Activated CD4-positive, alpha-beta T cell treated with anti-CD3 and anti-CD28 coated beads, Interleukin-2, amount 50 U/mL, for 24 hours (primary cell): Measurements from ENCODE around the gene CDK16.

ENCODE experiments used
- DNase-seq, 2 donors: peaks; one replicate each; pipeline ENCODE4 v3.0.0-alpha.2; 2020; ENCODE audit warnings: low read depth in 1 of 2, low spot score in 1 of 2

The CDK16 gene

DNA sequence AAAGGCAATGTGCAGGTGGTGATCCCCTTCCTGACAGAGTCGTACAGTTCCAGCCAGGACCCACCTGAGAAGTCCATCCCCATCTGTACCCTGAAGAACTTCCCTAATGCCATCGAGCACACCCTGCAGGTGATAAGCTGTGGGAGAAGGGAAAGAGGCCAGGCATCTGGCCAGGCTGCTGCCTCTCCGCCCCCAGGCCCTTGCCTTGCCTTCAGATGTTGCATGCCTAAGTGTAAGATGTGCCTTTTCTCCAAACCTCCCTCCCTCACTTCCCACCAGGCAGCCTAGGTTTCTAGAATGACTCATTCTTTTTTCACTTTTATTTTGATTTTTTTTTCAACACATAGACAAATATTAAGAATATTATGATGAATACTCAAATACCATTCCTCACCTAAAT lies 12.2 kb upstream of the CDK16 start:
- no peak for DNase-seq

- DNase-seq: no peak
These were observed 10.4 kb upstream of the CDK16 start for GRCh38 chrX:47208108-47208507.

- DNase-seq: no peak
These were observed 8.8 kb upstream of the CDK16 start for GRCh38 chrX:47209508-47210238.

GRCh38 chrX:47210661-47211425 lies 7.6 kb upstream of the CDK16 start:
- no peak for DNase-seq

- DNase-seq: no peak
These were observed 5.8 kb upstream of the CDK16 start for GRCh38 chrX:47212381-47213293.

DNA sequence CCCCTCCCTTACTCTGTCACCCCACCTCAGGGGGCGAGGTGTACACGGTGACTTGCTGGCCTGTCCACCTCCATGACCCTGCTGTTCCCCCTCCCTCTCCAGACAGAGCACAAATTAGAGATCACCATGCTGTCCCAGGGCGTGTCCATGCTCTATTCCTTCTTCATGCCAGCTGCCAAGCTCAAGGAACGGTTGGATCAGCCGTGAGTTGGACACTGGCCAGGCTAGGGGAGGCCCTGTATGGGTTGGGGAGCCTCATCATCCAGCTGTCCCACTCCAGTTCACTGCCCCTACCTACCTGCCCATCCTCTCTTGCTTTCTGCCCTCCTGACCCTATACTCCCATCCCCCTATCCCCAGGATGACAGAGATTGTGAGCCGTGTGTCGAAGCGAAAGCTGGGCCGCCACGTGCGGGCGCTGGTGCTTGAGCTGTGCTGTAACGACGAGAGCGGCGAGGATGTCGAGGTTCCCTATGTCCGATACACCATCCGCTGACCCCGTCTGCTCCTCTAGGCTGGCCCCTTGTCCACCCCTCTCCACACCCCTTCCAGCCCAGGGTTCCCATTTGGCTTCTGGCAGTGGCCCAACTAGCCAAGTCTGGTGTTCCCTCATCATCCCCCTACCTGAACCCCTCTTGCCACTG lies 3.9 kb upstream of the CDK16 start:
- no peak for DNase-seq

DNA sequence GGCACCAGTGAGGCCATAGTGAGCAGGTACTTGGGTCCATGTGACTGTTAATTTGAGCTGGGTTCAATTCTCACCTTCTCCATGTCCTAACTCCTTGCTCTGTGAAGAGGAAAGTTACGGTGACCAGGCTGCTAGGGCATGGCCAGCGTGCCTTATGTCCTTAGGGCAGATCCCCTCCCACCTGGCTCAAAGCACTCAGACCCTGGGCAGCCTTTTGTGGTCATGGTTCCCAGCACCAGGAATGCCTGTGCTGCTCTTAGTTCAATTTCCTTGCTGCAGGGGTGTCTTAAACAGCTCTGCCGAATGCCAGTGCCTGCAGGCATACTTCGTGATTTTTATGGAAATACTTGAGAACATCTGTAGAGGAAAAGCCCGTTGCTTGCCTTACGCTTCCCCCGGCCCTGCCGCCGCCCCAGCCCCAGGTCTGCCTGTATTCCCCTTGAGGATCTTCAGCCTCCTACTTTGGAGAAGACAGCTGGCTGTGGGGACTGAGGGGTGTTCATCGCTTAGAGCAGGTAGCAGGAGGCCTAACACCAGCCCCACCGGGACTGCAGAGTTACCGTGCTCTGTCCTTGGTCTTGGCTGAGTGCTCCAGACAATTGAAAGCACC lies 3.1 kb upstream of the CDK16 start:
- no peak for DNase-seq

DNA sequence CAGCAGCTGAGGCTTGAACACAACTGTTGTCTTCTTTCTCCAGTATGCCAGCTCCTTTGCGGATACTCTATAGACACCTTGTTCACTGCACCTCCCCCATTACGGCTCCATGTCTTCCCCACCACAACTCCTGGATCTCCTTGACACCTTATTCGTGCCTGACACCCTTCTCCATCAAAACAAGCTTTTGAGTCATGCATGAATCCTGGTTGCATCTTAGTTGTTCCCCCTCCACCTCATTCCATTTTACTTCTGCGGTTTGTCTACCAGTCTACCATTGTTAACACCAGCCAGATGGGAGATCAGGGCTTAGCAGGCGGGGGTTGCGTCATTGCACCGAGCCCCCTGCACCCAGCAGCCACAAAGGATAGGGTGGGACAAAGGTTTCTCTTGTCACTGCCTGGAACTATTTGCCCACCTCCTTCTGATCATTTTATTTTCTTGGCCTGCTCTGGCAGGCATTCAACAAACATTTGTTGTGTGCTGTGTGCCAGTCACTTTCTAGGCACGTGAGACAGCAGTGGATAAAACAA lies 2.0 kb upstream of the CDK16 start:
- DNase-seq: no peak

DNA sequence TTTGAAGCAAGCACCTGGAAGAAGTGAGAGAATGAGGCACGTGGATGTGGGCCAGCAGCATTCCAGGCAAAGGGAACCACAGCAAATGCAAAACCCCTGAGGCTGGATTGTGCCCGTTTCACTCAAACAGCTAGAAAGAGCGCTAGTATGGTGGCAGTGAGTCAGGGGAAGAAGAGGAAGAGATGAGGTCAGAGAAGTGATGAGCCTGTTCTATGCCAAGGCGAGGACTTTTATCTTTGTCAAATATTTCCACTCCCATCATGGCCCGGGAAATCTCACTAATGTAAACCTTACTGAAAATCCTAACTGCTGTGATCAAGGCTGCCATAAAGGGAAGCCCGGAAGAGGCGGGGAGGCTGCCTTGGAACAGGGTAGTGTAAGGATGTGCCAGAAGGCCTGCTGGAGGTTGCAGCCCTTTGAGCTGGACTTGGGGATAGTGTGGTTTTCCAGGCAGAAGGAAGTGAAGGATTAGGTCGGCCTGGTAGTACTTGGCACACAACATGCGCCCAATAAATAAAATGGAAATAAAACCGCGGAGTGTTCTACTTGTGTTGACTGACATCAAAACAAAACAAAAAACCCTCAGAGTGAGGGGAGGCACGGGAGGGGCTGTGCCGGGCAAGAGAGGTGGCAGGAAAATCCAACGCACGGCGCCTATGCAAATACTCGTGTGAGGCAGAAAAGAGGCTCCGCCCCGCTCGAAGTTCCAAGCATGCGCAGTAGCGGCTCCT lies 1.2 kb upstream of the CDK16 start:
- DNase-seq: no peak

DNA sequence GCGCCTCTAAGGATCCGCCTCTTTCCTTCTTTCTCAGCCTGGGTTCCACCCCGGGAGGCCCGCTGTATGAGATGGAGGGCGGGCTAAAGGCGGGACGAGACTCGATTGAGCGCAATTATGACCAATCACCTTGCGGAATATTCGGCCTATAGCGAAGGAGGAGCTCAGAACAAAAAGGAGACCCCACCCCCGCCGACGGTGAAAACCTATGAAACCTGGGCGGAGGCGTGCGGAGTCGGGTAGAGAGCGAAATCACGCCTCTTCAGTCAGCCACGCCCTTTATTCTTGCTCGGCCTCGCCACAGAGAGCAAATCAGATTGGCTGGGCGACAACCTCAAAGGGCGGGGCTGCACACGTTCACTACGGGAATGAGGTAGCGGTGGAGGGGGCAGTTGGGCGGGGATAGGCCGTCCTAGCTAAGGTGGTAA lies 615 bp upstream of the CDK16 start:
- peak; percentile 76 to 91 for DNase-seq

DNA sequence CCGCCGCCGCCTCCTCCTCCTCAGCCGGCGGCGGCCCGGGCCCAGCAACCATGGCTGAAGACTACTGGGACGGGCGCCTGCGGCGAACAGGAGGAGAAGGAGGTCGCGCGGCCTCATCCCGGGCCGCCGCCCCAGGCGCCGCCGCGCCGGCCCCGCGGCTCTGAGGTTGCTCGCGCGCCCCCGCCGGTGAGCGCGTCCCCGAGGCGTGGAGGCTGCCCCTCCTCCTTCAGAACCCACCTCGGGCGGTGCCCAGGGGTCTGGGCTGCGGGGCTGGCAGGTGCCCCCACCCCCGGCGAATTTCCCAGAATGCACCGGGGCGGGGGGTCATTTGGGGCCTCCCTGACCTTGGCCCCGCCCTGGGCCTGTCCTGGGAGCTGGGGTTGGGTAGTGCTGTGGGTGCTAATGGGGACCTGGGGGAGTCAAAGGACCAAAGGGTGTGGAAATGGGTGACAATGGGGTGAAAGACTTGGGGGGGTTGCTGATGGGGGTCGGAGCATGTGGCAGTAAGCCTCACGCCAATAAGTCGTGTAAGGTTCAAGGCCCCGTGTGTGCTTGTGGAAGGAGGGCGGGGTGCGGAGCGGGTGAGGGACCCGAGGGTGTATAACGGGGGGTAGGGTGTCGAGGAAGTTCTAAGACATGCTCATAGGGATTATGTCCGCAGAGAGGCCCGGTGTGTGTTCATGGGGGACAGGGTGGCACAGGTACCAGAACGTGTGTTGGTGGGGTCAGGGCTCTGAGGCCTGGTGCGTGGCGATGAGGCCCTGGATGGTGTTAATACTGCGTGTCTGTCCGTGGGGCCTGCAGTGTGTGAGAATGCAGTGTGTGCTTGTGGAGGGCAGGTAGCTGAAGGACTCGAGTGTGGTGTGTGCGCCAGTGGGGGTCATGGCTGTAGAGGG lies 687 bp downstream of the CDK16 start:
- peak; percentile 11 to 23 for DNase-seq

GRCh38 chrX:47221756-47222155 lies 3.3 kb downstream of the CDK16 start:
- no peak for DNase-seq

DNA sequence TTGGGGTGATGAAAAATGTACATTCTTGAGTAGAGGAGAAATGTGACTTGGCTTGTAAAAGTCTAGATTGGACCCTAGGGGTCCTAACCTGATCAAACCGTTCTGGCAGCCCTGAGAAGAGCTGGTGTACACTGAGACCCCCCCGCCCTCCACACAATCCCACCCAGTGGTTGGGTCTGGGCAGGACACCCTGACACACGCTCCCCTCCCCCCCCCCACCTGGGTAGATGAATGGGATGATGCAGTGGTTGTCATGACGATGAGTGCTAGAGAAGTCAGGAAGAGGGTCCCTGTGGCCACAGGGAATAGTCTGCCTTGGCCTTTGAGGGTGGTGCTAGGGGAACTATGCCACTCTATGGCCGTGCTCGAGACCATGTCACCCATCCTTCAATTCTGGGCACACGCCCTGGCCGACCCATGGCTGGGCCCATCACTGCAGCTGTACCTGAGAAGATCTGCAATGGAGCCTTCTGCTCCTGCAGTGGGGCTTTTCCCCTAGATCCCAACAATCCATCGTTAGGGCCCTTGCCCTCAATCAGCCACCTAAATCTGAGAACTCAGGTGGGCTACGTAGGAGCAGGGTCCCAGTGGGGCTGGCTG lies 4.4 kb downstream of the CDK16 start:
- DNase-seq: no peak

DNA sequence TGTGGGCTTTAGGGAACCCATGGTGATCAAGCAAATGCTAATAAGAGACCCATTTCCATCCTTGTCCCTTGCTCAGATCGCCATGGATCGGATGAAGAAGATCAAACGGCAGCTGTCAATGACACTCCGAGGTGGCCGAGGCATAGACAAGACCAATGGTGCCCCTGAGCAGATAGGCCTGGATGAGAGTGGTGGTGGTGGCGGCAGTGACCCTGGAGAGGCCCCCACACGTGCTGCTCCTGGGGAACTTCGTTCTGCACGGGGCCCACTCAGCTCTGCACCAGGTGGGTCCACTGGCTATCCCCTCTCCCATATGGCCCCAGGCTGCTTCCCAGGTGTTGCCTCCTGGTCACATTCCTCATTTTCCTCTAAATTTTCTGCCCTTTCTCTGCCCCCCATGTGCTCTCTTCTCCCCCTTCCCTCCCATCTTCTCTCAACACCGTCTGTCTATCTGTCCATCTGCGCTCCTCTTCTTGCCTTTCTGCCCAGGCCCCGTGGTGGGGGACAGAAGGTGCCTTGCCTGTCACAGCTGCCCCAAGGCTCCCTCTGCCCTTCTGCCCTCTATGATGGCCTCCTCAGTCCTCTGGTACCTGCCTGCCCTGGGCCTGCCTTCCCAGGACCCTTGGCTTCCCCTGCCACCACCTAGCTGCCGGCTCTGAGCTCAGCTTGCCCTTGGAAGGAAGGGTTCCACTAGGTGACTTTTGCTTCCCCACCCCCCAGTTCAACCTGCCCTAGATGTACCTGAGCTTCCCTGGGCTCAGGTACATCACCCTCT lies 5.2 kb downstream of the CDK16 start:
- no peak for DNase-seq

GRCh38 chrX:47224266-47224895 lies 5.9 kb downstream of the CDK16 start:
- DNase-seq: no peak

DNA sequence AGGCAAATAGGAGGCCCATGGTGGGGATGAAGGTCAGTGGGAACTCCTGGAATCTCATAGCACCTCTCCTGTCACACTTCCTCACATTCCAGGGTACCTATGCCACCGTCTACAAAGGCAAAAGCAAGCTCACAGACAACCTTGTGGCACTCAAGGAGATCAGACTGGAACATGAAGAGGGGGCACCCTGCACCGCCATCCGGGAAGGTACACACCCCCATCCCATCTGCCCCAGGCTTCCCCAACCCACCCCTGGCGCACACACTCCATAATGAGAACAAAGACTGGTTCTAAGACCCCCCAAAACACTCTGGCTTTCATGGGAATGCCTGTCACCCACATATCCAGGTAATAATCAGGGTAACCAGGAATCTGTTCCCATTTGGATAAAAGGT lies 6.4 kb downstream of the CDK16 start:
- no peak for DNase-seq

- no peak for DNase-seq
These were observed 7.6 kb downstream of the CDK16 start for GRCh38 chrX:47226071-47226470.
